SIG-M5 treated with dmso at 0.1 percent for 504 hours (cell line): Measurements from ENCODE around the gene ABCC6.
"Not testable (repeated sequence)": the region's sequence is repeated elsewhere in the genome, so short reads cannot be mapped to it uniquely, and the experiment has no call there.

ENCODE experiments used
- DNase-seq: peaks from one replicate; lab custom pipeline; 2025; ENCODE audit not compliant: unreplicated experiment; lab: John Stamatoyannopoulos, UW

ABCC6 gene

DNA sequence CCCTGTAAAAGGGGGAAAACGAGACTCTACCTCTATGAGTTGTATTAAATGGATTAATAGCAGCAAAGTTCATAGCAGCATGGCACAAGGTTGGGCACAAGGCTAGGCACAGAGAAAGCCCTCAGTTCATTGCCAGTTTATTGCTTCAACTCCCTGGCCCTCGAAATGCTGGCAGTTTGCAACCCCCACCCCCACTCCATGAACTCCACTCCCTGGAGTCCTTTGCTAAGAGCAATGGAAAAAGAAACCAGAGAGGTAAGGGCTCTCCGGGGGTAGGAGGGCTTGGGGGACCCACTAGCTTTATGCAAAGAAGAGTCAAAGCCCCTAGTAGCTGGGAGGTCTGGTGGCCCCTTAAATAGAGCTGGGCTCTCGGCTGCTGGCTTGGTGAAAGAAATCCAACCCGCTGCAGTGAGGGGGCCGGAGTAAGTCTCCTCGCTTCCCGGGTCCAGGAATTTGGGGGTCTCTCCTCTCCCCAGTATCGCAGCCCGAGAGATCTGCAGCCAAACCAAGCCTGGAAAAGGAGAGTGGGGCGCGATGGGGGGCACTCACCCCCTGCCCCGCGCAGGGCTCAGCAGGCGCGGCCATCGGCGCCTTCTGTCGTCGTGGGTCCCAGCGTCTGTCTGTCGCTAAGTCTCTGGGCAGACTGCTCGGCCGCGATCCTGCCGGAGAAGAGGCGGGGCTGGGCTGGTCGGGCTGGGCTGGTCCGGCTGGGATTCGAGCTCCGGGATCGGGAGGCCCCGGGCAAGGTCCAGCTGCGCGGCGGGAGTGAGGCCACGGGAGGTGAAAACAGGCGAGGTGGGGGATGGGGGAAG, at the start of gene ABCC6:
Gene ABCC6, minus strand, starts transcription at position 645 of the 812 bp plus-strand sequence. Its CDS starts 60 bp downstream, at position 585.
- DNase-seq: not testable (repeated sequence)

DNA sequence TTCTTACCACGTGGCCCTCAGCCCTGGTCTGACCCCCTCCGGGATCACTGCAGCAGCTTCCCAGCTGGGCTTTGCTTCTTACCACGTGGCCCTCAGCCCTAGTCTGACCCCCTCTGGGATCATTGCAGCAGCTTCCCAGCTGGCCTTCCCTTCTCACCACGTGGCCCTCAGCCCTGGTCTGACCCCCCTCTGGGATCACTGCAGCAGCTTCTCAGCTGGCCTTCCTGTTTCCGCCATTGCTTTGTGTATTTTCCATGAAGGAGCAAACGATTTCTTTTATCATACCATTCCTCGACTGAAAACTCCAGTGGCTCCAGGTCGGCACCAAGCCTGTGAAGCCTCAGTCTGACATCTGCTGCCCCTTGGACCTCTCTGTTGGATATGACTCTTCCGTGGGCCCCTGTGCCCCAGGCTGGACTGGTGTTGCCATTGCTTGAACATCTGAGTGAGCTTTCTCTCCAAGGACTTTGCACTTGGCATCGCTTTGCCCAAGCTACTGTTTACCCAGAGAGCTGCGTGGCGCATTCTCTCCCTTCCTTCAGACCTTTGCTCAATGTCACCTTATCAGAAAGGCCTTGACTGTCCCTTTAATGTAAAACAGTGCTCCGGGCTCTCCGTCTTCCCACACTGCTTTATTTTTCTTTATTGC, 49.4 kb upstream of the ABCC6 start:
- not testable (repeated sequence) for DNase-seq

DNA sequence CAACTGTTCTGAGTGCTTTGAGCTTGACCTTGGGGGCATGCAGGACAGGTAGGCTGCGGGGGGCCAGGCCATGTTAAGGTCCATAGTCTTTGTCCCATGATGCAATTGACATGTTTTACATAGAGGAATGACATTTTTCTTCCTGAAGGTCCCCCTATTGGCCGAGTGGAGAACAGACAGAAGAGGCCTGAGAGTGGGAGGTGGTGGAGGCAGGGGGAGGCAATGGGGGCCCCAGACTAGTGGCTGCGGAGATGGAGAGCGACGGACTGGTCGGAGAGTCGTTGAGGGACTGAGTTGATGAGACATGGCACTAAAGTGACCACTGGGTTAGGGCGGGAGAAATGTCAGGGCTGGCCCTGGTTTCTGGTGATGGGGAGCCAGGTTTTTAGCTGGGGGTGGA, 48.4 kb upstream of the ABCC6 start:
- not testable (repeated sequence) for DNase-seq

DNA sequence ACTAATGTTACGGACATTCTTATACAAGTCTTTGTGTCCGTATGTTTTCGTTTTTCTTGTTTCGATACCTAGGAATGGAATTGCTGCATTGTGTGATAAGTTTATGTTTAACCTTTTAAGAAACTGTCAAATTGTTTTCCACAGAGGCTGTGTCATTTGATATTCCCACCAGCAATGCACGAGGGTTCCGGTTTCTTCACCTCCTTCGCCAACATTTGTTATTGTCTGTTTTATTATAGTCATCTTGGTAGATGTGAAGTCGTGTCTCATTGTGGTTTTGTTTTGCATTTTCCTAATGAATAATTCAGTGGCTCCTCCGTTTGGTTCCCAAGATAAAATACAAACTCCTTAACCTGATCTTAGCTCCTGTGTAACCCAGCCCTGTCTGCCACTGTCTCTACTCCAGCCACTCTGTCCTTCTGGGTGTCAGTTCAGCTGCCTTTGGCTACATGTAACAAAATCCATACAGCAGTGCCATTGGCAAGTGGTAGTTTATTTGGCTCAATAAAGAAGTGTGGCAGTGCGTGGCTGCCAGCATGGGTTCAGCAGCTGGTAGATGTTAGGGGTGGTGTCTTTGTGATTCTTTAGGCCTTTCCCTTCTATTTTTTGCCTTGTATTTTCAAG, 45.0 kb upstream of the ABCC6 start:
- DNase-seq: not testable (repeated sequence)

- DNase-seq: not testable (repeated sequence)
These were observed 44.4 kb upstream of the ABCC6 start for GRCh38 chr16:16267708-16268107.

- not testable (repeated sequence) for DNase-seq
These were observed 41.8 kb upstream of the ABCC6 start for GRCh38 chr16:16265044-16265443.

GRCh38 chr16:16263947-16264346, 40.7 kb upstream of the ABCC6 start:
- not testable (repeated sequence) for DNase-seq

- not testable (repeated sequence) for DNase-seq
These were observed 39.8 kb upstream of the ABCC6 start for GRCh38 chr16:16262954-16263555.

GRCh38 chr16:16259971-16260370, 36.7 kb upstream of the ABCC6 start:
- DNase-seq: not testable (repeated sequence)

GRCh38 chr16:16258822-16259221, 35.5 kb upstream of the ABCC6 start:
- DNase-seq: not testable (repeated sequence)

DNA sequence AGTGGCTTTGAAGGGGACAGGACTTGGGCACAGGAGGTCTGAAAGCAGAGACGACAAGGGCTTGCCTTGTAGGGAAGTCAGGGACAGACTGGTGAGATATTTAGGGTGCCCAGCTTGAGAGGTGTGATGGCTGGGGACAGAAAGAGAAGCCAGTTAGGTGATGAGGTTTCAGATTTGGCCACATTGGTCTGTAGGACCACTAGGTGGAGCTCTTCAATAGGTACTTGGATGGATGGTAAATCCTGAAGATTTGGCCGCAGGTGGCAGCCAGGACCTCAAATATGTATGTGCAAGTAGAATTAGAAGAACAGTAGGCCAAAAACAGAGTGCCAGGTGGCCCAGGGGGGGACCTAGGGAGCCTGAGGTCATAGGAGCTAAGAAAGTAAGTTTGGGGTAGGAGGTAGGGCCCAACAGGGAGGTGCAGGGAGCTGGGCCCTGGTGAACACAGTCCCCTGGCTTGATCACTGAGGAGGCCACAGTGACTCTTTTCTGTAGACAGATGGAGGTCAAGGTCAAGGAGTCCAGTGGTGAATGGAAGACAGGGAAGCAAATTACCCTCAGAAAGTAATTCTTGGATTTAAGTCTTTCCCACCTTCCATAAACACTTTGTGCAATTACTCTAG, 34.1 kb upstream of the ABCC6 start:
- DNase-seq: not testable (repeated sequence)

DNA sequence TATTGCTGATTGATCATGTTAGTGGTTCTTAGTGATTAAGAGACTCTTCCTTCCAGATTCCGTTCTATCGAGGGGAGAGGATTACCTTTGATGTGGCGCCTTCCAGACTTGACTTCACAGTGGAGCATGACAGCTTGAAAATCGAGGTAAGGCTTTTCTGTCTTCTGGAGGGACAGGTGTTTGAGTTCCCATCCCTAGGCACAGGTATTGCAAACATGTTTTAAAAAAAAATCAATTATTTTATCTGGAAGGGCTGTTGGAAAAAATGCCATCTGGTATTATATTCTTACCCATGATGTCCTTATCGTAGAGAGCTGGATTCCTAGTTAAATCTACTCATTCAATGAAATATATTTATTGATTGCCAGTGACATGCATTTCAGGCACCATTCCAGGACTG, 29.1 kb upstream of the ABCC6 start:
- not testable (repeated sequence) for DNase-seq

GRCh38 chr16:16249621-16250330, 26.5 kb upstream of the ABCC6 start:
- DNase-seq: not testable (repeated sequence)

- DNase-seq: not testable (repeated sequence)
These were observed 24.1 kb upstream of the ABCC6 start for GRCh38 chr16:16247439-16247838.

- not testable (repeated sequence) for DNase-seq
These were observed 23.4 kb upstream of the ABCC6 start for GRCh38 chr16:16246578-16247262.

DNA sequence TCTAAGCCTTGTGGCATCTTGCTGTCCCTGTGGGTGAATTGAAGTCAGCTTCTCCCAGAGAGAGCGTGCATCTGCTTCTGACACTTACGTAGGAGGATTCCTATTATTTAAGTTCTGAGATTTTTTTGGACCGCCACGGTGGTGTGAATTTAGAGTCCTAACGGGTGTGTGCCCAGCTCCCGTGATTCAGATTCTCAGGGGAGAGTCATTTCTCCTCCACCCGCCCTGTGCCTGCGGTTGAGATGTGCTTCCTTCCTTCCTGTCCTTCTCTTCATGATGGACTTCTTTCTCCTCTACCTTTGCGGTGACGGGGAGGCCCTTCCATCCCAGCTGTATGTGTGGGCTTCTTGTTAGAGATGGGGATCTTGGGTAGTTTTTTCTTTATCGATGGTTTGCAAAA, 20.6 kb upstream of the ABCC6 start:
- DNase-seq: not testable (repeated sequence)

- DNase-seq: not testable (repeated sequence)
These were observed 17.4 kb upstream of the ABCC6 start for GRCh38 chr16:16240667-16241066.

DNA sequence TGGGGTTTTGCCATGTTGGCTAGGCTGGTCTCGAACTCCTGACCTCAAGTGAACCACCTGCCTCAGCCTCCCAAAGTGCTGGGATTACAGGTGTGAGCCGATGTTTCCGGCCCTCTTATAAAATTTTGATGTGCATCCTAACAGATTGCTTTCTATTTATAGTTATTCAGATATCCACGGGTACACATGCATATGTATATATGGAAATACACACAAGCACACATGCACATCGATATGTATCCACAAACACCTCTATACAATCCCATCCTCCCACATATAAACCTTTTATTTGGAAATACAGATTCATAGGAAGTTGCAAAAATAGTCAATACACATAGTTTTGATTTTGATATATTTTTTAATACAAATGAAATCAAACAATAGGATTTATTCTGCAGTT, 14.4 kb upstream of the ABCC6 start:
- not testable (repeated sequence) for DNase-seq

DNA sequence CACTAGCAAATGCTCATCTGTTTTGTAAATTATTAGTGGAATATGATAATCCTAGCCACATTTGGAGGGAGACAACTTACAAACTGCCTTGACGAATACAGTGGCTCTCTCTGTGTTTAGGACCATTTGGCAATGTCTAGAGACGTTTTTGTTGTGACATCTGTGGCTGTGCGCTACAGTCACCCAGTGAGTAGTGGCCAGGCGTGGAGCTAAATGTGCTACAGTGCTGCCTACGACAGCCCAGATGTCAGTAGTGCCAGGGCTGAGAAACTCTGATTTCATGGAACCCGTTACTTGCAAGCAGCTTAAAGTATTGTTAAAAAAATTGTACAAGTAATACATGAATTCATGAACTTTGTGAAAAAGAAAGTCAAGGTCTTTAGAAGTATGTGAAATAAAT, 13.8 kb upstream of the ABCC6 start:
- DNase-seq: not testable (repeated sequence)

GRCh38 chr16:16232692-16233061, 9.4 kb upstream of the ABCC6 start:
- DNase-seq: not testable (repeated sequence)
